NCI-H2196 treated with DMSO at 0.1 percent for 48 hours (cell line): ENCODE results near the gene ARHGEF28.

Experiments
- DNase-seq: peaks from one replicate; lab custom pipeline; 2025; ENCODE audit not compliant: unreplicated experiment; lab: John Stamatoyannopoulos, UW

The ARHGEF28 gene

GRCh38 chr5:73625944-73626811 lies at the start of gene ARHGEF28:
Gene ARHGEF28 (plus strand): TSS chr5:73626196. CDS start chr5:73684852, 58,656 bp downstream.
- DNase-seq: peak; percentile 35

GRCh38 chr5:73582285-73583145 lies 43.5 kb upstream of the ARHGEF28 start:
- no peak for DNase-seq

GRCh38 chr5:73587923-73588322 lies 38.1 kb upstream of the ARHGEF28 start:
- no peak for DNase-seq

- DNase-seq: peak; percentile 12
Measured at GRCh38 chr5:73591102-73591695, 34.8 kb upstream of the ARHGEF28 start.

GRCh38 chr5:73591698-73592501 lies 34.1 kb upstream of the ARHGEF28 start:
- DNase-seq: no peak

GRCh38 chr5:73592551-73592950 lies 33.4 kb upstream of the ARHGEF28 start:
- no peak for DNase-seq

- DNase-seq: no peak
Measured at GRCh38 chr5:73596705-73597328, 29.2 kb upstream of the ARHGEF28 start.

GRCh38 chr5:73599380-73599779 lies 26.6 kb upstream of the ARHGEF28 start:
- no peak for DNase-seq

GRCh38 chr5:73603998-73604397 lies 22.0 kb upstream of the ARHGEF28 start:
- DNase-seq: no peak

GRCh38 chr5:73605223-73606087 lies 20.5 kb upstream of the ARHGEF28 start:
- no peak for DNase-seq

- no peak for DNase-seq
Measured at GRCh38 chr5:73606206-73606753, 19.7 kb upstream of the ARHGEF28 start.

GRCh38 chr5:73607228-73607627 lies 18.8 kb upstream of the ARHGEF28 start:
- DNase-seq: no peak

- DNase-seq: no peak
Measured at GRCh38 chr5:73612799-73613198, 13.2 kb upstream of the ARHGEF28 start.

- no peak for DNase-seq
Measured at GRCh38 chr5:73615085-73615484, 10.9 kb upstream of the ARHGEF28 start.

- no peak for DNase-seq
Measured at GRCh38 chr5:73615947-73616346, 10.0 kb upstream of the ARHGEF28 start.

- DNase-seq: no peak
Measured at GRCh38 chr5:73617510-73618279, 8.3 kb upstream of the ARHGEF28 start.

GRCh38 chr5:73619606-73620333 lies 6.2 kb upstream of the ARHGEF28 start:
- no peak for DNase-seq

GRCh38 chr5:73620334-73620687 lies 5.7 kb upstream of the ARHGEF28 start:
- no peak for DNase-seq
